Measurements from ENCODE around the gene ZGPAT.
"Not testable (repeated sequence)": the region's sequence is repeated elsewhere in the genome, so short reads cannot be mapped to it uniquely, and the experiment has no call there.

ZGPAT gene

DNA sequence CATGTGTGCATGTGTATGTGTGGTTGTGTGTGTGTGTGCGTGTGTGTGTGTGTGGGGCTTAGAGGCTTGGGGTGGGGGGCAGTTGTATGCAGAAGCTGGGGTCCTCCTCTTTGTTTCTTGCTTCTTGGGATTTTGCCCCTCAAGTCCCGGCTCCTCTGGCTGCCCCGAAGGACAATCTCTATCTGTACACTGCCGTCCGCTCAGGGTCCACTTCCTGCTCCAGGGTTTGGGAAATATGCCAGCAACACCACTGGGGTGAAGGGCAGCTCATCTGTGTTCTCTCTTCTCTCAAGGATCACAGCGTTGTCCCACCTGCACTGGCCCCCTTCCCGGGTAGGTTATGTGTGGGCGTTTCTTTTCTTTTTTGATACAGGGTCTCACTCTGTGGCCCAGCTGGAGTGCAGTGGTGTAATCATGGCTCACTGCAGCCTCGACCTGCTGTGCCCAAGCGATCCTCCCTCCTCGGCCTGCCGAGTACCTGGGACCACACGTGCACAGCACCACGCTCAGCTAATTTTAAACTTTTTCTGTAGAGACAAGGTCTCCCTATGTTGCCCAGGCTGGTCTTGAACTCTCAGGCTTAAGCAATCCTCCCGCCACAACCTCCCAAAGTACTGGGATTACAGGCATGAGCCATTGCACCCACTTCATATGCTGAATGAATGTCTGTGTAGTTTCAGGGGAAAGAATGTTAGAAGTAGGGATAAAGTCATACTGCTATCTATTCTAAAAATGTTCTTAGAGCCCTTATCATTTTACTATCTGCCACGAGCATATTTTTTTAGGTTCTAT is 57.4 kb downstream of the ZGPAT start:
- no peak for DNase-seq (ENCODE audit: low read depth in 3 of 3)

DNA sequence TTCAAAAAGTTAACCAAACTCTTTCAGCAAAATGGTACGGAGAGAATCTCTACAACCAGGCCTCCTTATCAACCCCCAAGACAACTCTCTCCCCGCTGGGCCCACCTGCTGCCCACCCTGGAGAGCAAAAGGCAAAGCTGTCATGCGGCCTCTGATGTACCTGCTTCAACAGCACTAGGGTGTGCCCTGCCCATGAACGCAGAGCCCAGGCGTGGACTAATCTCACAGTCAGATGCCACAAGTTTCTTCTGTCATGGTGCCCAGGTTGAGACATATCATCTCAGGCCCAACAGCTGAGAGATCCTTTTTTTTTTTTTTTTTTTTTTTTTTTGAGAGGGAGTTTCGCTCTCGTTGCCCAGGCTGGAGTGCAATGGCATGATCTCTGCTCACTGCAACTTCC is 58.1 kb downstream of the ZGPAT start:
- no peak for DNase-seq (ENCODE audit: low read depth in 3 of 3)

DNA sequence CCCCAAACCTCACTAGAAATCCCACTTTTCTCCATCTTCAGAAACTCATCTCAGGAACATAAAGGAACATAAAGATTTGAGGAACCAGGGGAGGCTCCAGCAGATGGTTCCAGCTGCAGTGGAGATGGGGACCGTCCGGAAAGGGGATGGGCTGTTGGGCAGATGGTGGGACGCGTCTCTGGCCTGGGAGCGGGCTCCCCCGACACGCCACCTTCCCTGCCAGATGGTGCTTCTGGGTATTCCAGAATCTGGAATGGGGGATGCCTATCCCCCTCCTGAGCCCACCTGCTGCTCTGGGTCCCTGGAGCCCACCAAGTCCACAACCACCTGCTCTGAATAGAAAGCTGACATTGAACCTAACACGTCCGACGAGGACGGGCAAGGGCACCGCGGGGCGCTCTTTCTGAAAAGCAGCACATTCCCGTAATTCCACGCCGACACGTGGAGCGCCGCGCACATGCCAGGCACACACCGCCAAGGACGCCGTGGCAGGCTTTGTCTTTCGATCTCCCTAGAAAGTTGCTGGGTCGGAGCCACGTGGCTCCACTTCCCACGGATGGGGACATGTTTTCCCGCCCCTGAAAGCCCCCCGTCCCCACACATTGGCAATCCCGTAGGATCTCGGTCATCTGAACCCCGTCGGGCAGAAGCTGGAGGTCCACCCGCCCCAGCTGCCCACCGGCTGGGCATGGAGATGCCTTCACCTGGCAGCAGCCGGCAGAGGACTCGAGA is 59.0 kb downstream of the ZGPAT start:
- DNase-seq (ENCODE audit: low read depth in 3 of 3) = no peak

GRCh38 chr20:63767456-63767855 is 59.6 kb downstream of the ZGPAT start:
- no peak for DNase-seq (ENCODE audit: low read depth in 3 of 3)

- no peak for DNase-seq (ENCODE audit: low read depth in 3 of 3)
Observed at GRCh38 chr20:63767886-63768285, 60.0 kb downstream of the ZGPAT start.

DNA sequence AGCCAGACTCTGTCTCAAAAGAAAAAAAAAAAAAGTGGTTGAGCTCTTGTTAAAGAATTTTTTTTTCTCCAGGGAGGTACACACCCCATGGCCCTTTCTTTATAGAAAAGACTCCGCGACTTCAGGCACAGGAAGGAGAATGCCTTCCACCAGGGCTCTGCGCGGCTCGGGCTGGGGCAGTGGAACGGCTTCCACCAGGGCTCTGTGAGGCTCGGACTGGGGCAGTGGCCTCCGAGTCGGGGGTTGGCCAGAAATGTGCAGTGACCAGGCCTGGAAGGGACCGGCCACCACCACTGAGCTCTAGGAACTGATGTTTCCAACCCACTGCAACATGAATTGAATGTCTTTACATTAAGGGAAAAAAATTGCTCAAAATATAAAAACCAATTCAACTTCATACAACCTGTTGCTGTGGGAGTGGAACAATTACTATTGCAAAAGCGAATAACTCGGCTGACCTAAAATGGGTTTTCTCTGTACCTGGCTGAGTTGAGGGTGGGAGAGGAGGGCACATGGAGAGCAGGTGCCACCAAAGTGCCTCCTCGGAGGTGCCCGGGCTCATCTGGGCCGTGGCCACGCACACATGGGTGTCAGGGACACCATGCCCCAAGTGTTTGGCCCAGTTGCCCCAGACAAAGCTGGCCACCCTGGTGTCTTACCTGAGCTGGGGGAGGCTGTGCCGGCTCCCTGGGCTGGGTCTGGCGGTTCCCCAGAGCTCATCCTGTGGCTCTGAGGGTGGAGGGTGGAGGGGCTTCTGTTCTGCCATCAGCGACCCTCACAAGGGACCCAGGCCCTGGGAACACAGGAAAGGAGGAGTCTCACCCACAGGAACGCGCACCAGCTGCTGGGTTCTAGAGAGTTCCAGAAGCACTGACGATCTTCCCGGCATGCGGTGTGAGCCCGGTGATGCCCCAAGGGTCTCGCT is 61.0 kb downstream of the ZGPAT start:
- no peak for DNase-seq (ENCODE audit: low read depth in 3 of 3)

GRCh38 chr20:63769891-63770474 is 62.1 kb downstream of the ZGPAT start:
- no peak for DNase-seq (ENCODE audit: low read depth in 3 of 3)

GRCh38 chr20:63771046-63771707 is 63.3 kb downstream of the ZGPAT start:
- DNase-seq (ENCODE audit: low read depth in 3 of 3) = no peak

DNA sequence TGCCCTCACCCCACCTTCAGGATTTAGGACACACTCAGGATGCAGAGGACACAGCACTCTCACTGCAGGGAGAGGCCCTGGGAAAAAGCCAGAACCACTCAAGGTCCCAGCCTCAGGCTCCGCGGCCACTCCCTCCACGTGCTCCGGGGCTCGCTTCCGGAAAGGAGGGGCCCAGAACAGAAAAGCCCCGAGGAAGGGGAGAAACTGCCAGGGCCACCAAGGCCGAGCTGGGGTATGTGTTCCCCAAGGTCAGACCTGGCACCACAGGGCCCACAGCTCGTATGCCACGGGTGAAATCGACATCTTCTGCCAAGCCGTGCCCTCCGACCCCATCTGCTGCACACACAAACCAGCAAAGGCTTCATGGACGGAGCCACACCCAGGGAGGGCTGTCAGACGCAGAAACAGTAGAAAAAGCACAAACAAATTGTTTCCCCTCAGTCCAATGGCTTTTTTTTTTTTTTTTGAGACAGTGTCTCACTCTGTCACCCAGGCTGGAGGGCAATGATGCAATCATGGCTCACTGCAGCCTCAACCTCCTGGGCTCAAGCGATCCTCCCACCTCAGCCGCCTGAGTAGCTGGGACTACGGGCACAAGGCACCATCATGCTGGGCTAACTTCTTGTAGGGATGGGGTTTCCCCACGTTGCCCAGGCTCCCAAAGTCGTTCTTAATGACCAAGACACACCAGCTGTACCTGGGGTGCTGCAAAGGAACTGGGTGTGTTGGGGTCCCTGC is 65.1 kb downstream of the ZGPAT start:
- no peak for DNase-seq (ENCODE audit: low read depth in 3 of 3)

DNA sequence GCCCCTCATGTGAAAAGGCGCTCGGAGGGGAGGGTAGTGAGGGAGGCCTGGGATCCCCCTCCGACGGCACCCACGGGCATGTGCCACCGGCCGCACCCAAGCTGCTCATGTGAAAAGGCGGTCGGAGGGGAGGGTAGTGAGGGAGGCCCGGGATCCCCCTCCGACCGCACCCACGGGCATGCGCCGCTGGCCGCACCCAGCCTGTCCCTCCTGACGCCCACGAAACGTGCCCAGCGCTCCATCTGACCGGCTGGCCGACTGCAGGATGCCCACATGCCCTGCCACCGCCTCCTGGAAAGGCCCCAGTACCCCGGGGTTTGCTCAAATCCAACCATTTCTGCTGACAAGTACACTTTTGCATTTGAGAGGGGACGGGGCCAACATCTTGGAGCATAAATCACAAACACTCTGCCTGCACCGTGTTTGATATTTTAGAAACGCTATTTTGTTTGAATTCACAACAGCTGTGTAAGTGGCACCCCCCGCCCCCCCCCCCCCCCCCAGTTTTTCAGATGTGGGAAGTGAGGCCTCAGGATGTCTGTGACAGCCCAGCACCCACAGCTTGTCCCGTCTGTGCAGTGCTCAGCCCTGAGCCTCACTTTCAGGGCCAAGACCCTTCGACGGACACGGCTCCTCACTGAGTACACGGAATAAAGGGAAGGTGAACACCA is 65.9 kb downstream of the ZGPAT start:
- DNase-seq (ENCODE audit: low read depth in 3 of 3) = no peak

DNA sequence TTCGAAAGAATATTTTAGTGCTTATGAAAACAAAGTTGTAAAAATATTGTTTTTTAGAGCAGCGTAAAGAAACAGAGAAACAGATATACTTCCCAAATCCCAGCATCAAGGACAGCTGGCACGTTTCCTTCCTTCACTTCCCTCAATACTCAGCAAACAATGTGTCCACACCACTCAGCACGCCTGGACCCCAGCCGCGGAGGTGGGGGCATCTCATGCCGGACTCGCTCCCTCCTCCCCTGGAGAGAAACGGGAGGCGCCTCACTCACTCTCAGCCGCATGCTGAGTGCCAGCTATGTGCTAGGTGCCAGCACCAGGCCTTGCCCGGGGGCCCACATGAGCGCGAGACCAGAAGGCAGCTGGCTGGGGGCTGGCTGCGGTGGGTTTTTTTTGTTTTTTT is 66.5 kb downstream of the ZGPAT start:
- no peak for DNase-seq (ENCODE audit: low read depth in 3 of 3)

- DNase-seq (ENCODE audit: low read depth in 3 of 3) = no peak
Observed at GRCh38 chr20:63775096-63775978, 67.5 kb downstream of the ZGPAT start.

- DNase-seq (ENCODE audit: low read depth in 3 of 3) = not testable (repeated sequence)
Observed at GRCh38 chr20:63776875-63777274, 69.0 kb downstream of the ZGPAT start.

- DNase-seq (ENCODE audit: low read depth in 3 of 3) = no peak
Observed at GRCh38 chr20:63777614-63778013, 69.8 kb downstream of the ZGPAT start.

DNA sequence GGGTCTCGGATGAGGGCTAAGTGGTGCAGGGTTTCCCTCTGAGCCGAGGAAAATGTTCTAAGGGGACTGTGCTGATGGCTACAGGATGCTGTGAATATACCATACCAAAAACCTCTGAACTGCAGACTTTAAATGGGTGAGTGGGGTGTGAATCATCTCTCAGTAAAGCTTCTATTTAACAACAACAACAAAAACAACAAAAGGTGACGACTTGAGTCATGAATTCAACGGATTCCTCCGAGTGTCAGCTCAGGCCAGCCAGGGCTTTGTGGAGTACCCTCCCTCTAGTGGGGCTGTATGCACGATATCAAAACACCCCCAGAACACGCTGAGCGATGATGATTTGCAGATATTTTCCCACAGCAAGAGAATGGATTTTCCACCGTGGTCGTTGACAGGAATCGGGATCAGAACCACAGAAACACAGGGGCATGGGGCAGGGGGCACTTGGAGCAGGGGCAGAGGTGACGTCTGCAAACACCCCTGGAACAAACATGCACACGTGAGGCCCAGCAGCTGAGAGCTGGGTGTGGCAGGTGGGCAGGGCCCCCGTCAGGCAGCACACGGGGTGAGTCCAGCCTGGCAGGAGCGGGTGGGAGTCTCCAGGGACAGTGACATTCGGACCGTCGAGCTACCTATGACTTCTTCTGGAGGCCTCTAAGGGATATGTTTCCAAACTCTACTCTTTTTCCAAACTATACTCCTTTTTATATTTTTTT is 70.4 kb downstream of the ZGPAT start:
- no peak for DNase-seq (ENCODE audit: low read depth in 3 of 3)

DNA sequence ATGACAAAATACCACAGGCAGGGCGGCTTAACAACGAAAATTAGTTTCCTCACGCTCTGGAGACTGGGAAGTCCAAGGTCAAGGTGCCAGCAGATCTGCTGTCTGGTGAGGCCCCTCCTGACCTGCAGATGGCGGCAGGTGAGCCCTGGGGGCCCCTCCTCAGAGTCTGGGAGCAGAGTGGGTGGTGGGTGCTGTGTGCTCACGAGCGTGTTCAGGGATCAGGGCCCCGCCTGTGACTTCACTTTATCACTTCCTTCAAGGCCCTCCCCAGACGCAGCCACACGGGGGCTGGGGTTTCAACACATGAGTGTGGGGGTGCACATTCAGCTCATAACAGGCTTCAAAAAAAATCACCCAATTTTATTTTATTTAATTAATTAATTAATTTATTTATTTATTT is 71.0 kb downstream of the ZGPAT start:
- DNase-seq (ENCODE audit: low read depth in 3 of 3) = no peak

DNA sequence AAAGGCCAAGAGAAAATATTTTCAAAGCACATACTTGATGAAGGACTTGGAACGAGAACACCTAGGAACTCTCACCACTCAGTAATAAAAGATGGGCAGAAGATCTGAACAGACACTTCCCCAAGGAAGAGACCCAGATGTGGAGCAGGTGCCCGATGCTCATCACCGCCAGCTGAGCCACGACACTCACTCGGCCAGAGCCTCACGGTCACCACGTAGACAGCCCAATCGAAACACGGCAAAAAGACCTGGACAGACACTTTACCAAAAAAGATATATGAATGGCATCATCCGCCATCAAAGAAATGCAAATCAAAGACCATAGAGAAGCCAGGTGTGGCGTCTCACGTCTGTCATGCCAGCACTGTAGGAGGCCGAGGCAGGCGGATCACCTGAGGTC is 73.3 kb downstream of the ZGPAT start:
- no peak for DNase-seq (ENCODE audit: low read depth in 3 of 3)

GRCh38 chr20:63782051-63782471 is 74.2 kb downstream of the ZGPAT start:
- peak in 1 of 3 donors; percentile 28 for DNase-seq (ENCODE audit: low read depth in 3 of 3)
